ENCODE results near the gene ABCD2.
"Not testable (repeated sequence)": the region's sequence is repeated elsewhere in the genome, so short reads cannot be mapped to it uniquely, and the experiment has no call there.

ABCD2 gene

GRCh38 chr12:39532448-39532847 is 87.2 kb downstream of the ABCD2 start:
- DNase-seq: no peak

- DNase-seq: no peak
These were observed 92.6 kb downstream of the ABCD2 start for GRCh38 chr12:39526974-39527373.

- not testable (repeated sequence) for DNase-seq
These were observed 97.4 kb downstream of the ABCD2 start for GRCh38 chr12:39522167-39522566.

- DNase-seq: no peak
These were observed 109.6 kb downstream of the ABCD2 start for GRCh38 chr12:39510001-39510400.

- DNase-seq: no peak
These were observed 114.0 kb downstream of the ABCD2 start for GRCh38 chr12:39505554-39505953.

- DNase-seq: no peak
These were observed 114.6 kb downstream of the ABCD2 start for GRCh38 chr12:39505023-39505422.

- DNase-seq: no peak
These were observed 116.2 kb downstream of the ABCD2 start for GRCh38 chr12:39503439-39503838.

GRCh38 chr12:39502726-39503125 is 116.9 kb downstream of the ABCD2 start:
- DNase-seq: no peak

Data from stimulated activated CD4-positive, alpha-beta T cell treated with anti-CD3 and anti-CD28 coated beads, Interleukin-4, amount 100 ng/mL, for 24 hours (primary cell).